ENCODE results near the gene REC8.
"Not testable (repeated sequence)": the region's sequence is repeated elsewhere in the genome, so short reads cannot be mapped to it uniquely, and the experiment has no call there.

The REC8 gene

GRCh38 chr14:24197056-24197450 lies 25.2 kb downstream of the REC8 start:
- DNase-seq (ENCODE audit: low read depth): no peak
- H3K4me3 ChIP-seq (ENCODE audit: low read depth, low read length): no peak overlapping the region
- no peak for TF ChIP-seq CTCF (conservative IDR thresholded peaks at IDR 0.05; ENCODE audit: low read depth, low read length)

GRCh38 chr14:24198814-24199524 lies 27.1 kb downstream of the REC8 start:
- no peak overlapping the region for H3K4me3 ChIP-seq (ENCODE audit: low read depth, low read length)

GRCh38 chr14:24202538-24202937 lies 30.7 kb downstream of the REC8 start:
- not testable (repeated sequence) for DNase-seq (ENCODE audit: low read depth); H3K4me3 ChIP-seq (ENCODE audit: low read depth, low read length)

More at GRCh38 chr14:24198814-24199524, 27.1 kb downstream of the REC8 start:
- DNase-seq (ENCODE audit: low read depth): no peak
- no peak for TF ChIP-seq CTCF (conservative IDR thresholded peaks at IDR 0.05; ENCODE audit: low read depth, low read length)

- not testable (repeated sequence) for DNase-seq (ENCODE audit: low read depth); H3K4me3 ChIP-seq (ENCODE audit: low read depth, low read length)
Observed at GRCh38 chr14:24203249-24203886, 31.5 kb downstream of the REC8 start.

- TF ChIP-seq CTCF (conservative IDR thresholded peaks at IDR 0.05; ENCODE audit: low read depth, low read length): no peak
- DNase-seq (ENCODE audit: low read depth): no peak
- no peak overlapping the region for H3K4me3 ChIP-seq (ENCODE audit: low read depth, low read length)
Observed at GRCh38 chr14:24204163-24205146, 32.6 kb downstream of the REC8 start.

- TF ChIP-seq CTCF (conservative IDR thresholded peaks at IDR 0.05; ENCODE audit: low read depth, low read length): no peak
- no peak overlapping the region for H3K4me3 ChIP-seq (ENCODE audit: low read depth, low read length)
- no peak for DNase-seq (ENCODE audit: low read depth)
Observed at GRCh38 chr14:24206260-24207103, 34.6 kb downstream of the REC8 start.

GRCh38 chr14:24207104-24207551 lies 35.2 kb downstream of the REC8 start:
- DNase-seq (ENCODE audit: low read depth): no peak
- no peak for TF ChIP-seq CTCF (conservative IDR thresholded peaks at IDR 0.05; ENCODE audit: low read depth, low read length)
- H3K4me3 ChIP-seq (ENCODE audit: low read depth, low read length): no peak overlapping the region

All from choroid plexus epithelial cell (primary cell).